Neural cell (in vitro differentiated cells): ENCODE measurements around the gene PHF21B. TPM values are rescaled to one million over a fixed set of nuclear protein-coding genes. Genes with fewer than 3 reads are reported as not detected.

Source experiments
- H2AFZ ChIP-seq: fragments of 200-600, 300-800 bp; sonication (generic), shearing (Covaris generic); 2 replicates; pipeline ENCODE4 v1.6.0; 2014; ENCODE audit warnings: low read depth, mild to moderate bottlenecking, antibody characterized with exemption, low read length, moderate library complexity
- H3F3A ChIP-seq: fragments of 200-600 bp; shearing (Covaris generic); 2 replicates; pipeline ENCODE4 v1.6.1; 2016; ENCODE audit warnings: mild to moderate bottlenecking, moderate library complexity, mixed read lengths, antibody characterized with exemption, low read length; ENCODE audit not compliant: insufficient read depth, poor library complexity, severe bottlenecking
- H3K27ac ChIP-seq: fragments of 200-600, 300-800 bp; sonication (generic), shearing (Covaris generic); 2 replicates; pipeline ENCODE4 v1.5.1; 2014; ENCODE audit warnings: mild to moderate bottlenecking, low read length, moderate library complexity
- H3K27me3 ChIP-seq: fragments of 300-800, 200-600 bp; sonication (generic), shearing (Covaris generic); 2 replicates; pipeline ENCODE4 v1.6.0; 2014; ENCODE audit warnings: mild to moderate bottlenecking, low read depth, low read length, moderate library complexity; ENCODE audit not compliant: insufficient read depth
- H3K36me3 ChIP-seq: fragments of 300-800, 200-600 bp; sonication (generic), shearing (Covaris generic); 2 replicates; pipeline ENCODE4 v1.5.1; 2014; ENCODE audit warnings: mild to moderate bottlenecking, antibody characterized with exemption, low read length, moderate library complexity; ENCODE audit not compliant: insufficient read depth
- H3K4me2 ChIP-seq: fragments of 300-800, 200-600 bp; sonication (generic), shearing (Covaris generic); 2 replicates; pipeline ENCODE4 v1.6.0; 2014; ENCODE audit warnings: mild to moderate bottlenecking, low read length
- H3K4me3 ChIP-seq: fragments of 300-800, 200-600 bp; sonication (generic), shearing (Covaris generic); 2 replicates; pipeline ENCODE4 v1.5.1; 2014; ENCODE audit warnings: mild to moderate bottlenecking, low read length, moderate library complexity
- H3K79me2 ChIP-seq: fragments of 200-600 bp; shearing (Covaris generic); replicated peaks from 2 replicates; pipeline ENCODE4 v1.6.0; 2014; ENCODE audit warnings: mild to moderate bottlenecking, low read length, moderate library complexity; ENCODE audit not compliant: insufficient read depth
- H3K9ac ChIP-seq: fragments of 300-800, 200-600 bp; sonication (generic), shearing (Covaris generic); 2 replicates; pipeline ENCODE4 v1.6.1; 2016; ENCODE audit warnings: mild to moderate bottlenecking, low read length, mixed read lengths
- H3K9me2 ChIP-seq: fragments of 200-600 bp; shearing (Covaris generic); 2 replicates; pipeline ENCODE4 v1.6.1; 2016; ENCODE audit warnings: mild to moderate bottlenecking, low read length, mixed read lengths; ENCODE audit not compliant: insufficient read depth
- H3K9me3 ChIP-seq: fragments of 200-600, 300-800 bp; sonication (generic), shearing (Covaris generic); 2 replicates; pipeline ENCODE4 v1.6.1; 2016; ENCODE audit warnings: mild to moderate bottlenecking, mixed run types, low read length, moderate library complexity, mixed read lengths
- H4K20me1 ChIP-seq: fragments of 200-600 bp; shearing (Covaris generic); 2 replicates; pipeline ENCODE4 v1.6.1; 2016; ENCODE audit warnings: mild to moderate bottlenecking, mixed run types; ENCODE audit not compliant: insufficient read depth
- CTCF ChIP-seq: fragments of 450-650 bp; IDR thresholded peaks from 2 replicates; pipeline ENCODE4 v1.5.1; 2014; ENCODE audit warnings: antibody characterized with exemption, mild to moderate bottlenecking, moderate library complexity; ENCODE audit not compliant: poor library complexity, severe bottlenecking
- EP300 ChIP-seq: fragments of 450-650 bp; conservative IDR thresholded peaks from 2 replicates; pipeline ENCODE4 v1.6.1; 2014; ENCODE audit warnings: antibody characterized with exemption, mild to moderate bottlenecking, moderate library complexity; ENCODE audit not compliant: poor library complexity, severe bottlenecking
- EZH2 ChIP-seq: fragments of 200-600, 300-800 bp; shearing (Covaris generic), sonication (generic); IDR thresholded peaks from 2 replicates; pipeline ENCODE4 v1.6.1; 2014; ENCODE audit warnings: antibody characterized with exemption, low read length, borderline replicate concordance, mild to moderate bottlenecking; ENCODE audit not compliant: insufficient read depth, poor library complexity, severe bottlenecking
- MXI1 ChIP-seq: fragments of 450-650 bp; conservative IDR thresholded peaks from 2 replicates; pipeline ENCODE4 v1.6.1; 2014; ENCODE audit warnings: antibody characterized with exemption, mild to moderate bottlenecking; ENCODE audit not compliant: poor library complexity, severe bottlenecking
- POLR2AphosphoS5 ChIP-seq: IDR thresholded peaks from 2 replicates; pipeline ENCODE4 v1.6.1; 2012
- RAD21 ChIP-seq: fragments of 450-650 bp; conservative IDR thresholded peaks from 2 replicates; pipeline ENCODE4 v1.6.1; 2014; ENCODE audit warnings: antibody characterized with exemption, mild to moderate bottlenecking, moderate library complexity
- REST ChIP-seq: IDR thresholded peaks from 2 replicates; pipeline ENCODE4 v1.6.1; 2012; ENCODE audit warnings: borderline replicate concordance
- SMC3 ChIP-seq: fragments of 450-650 bp; conservative IDR thresholded peaks from 2 replicates; pipeline ENCODE4 v1.6.1; 2014; ENCODE audit warnings: antibody characterized with exemption, mild to moderate bottlenecking, moderate library complexity; ENCODE audit not compliant: poor library complexity
- TAF1 ChIP-seq: IDR thresholded peaks from 2 replicates; pipeline ENCODE4 v1.6.1; 2012; ENCODE audit warnings: low read depth
- polyA plus RNA-seq: library from polyadenylated mRNA; depleted of rRNA; stranded (reverse); fragments of >200 nt; gene quantifications from 2 replicates; pipeline ENCODE4 v1.2.3, GENCODE V29; 2014

PHF21B gene
- polyA plus RNA-seq, 1 donor from 2014 or later, result 49.5 TPM

- Histone ChIP-seq H3K4me3 (no peak overlapping the region), H3K27ac (no peak overlapping the region), H3K79me2 (peaks cover 16% of the 10 kb centered on the region), H3K4me2 (no peak overlapping the region), H3F3A (no peaks in the 10 kb centered on the region), H4K20me1 (no peaks in the 10 kb centered on the region), H3K27me3 (no peaks in the 10 kb centered on the region), H3K9me2 (no peaks in the 10 kb centered on the region), H2AFZ (no peak overlapping the region), H3K36me3 (no peaks in the 10 kb centered on the region), H3K9ac (no peak overlapping the region), H3K9me3 (no peaks in the 10 kb centered on the region)
- TF ChIP-seq RAD21, result no peak
- no peak for TF ChIP-seq EP300
- TF ChIP-seq TAF1, result no peak
- no peak for TF ChIP-seq SMC3
- TF ChIP-seq EZH2, result no peak
- no peak for TF ChIP-seq MXI1
- no peak for TF ChIP-seq REST
- no peak for TF ChIP-seq POLR2AphosphoS5
- TF ChIP-seq CTCF, result no peak
These were observed 91.5 kb downstream of the PHF21B start for GRCh38 chr22:44918166-44918924.

- TF ChIP-seq EP300 (no peak), EZH2 (no peak), SMC3 (no peak), RAD21 (no peak), CTCF (no peak)
- Histone ChIP-seq H3K27ac (no peak overlapping the region), H3K79me2 (peaks cover 9% of the 10 kb centered on the region), H2AFZ (no peak overlapping the region), H3F3A (no peaks in the 10 kb centered on the region), H3K9ac (no peak overlapping the region), H3K4me2 (no peak overlapping the region), H3K4me3 (no peak overlapping the region), H3K27me3 (no peaks in the 10 kb centered on the region), H4K20me1 (no peaks in the 10 kb centered on the region), H3K9me3 (no peaks in the 10 kb centered on the region), H3K36me3 (no peaks in the 10 kb centered on the region), H3K9me2 (no peaks in the 10 kb centered on the region)
These were observed 92.2 kb downstream of the PHF21B start for GRCh38 chr22:44917372-44918165.
